ENCODE measurements around the gene HSPA12B. TPM values are rescaled to one million over a fixed set of nuclear protein-coding genes. Genes with fewer than 3 reads are reported as not detected.

HSPA12B gene
- polyA plus RNA-seq, 1 donor from 2014 or later, result not detected

DNA sequence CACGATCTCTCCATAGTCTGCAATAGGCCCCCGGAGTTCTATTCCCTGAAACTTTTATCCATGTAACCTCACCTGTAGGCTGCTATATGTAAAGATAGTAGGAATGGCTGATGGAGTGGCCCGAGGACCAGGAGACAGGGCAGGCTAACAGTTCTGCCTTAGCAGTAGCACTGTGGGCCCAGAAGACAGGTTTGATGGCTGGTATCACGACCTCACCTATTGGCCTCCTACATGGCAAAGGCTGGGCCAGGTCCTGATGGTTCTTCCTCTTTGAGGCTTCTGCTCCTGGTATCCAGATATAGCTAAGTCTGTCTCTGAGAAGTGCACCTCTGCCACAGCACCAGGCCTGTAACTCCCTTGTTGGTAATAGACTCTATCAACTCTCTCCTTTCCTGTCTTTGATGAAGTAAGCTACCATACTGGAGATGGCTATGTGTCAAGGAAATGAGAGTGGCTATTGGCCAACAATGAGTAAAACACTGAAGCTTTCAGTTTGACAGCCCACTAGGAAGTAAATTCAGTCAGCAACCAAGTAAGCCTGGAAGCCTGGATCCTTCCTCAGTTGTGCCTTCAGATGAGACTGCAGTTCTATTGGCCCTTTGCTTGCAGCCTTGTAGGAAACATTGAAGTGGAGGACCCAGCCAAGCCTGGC lies 43.1 kb downstream of the HSPA12B start:
- Histone ChIP-seq H4K20me1 (ENCODE audit: insufficient read depth) (no peaks in the 10 kb centered on the region), H3K27me3 (ENCODE audit: insufficient read depth, low read depth, low read length) (peaks cover 34% of the 10 kb centered on the region), H3K9me3 (ENCODE audit: low read length) (no peaks in the 10 kb centered on the region), H3F3A (ENCODE audit: insufficient read depth, low read length, poor library complexity, severe bottlenecking) (no peaks in the 10 kb centered on the region), H3K36me3 (ENCODE audit: insufficient read depth, low read length) (no peaks in the 10 kb centered on the region), H3K27ac (ENCODE audit: low read length) (no peak overlapping the region), H3K9me2 (ENCODE audit: insufficient read depth, low read length) (no peaks in the 10 kb centered on the region), H3K4me2 (ENCODE audit: low read length) (no peak overlapping the region), H3K9ac (ENCODE audit: low read length) (no peak overlapping the region), H3K4me3 (ENCODE audit: low read length) (no peak overlapping the region), H2AFZ (ENCODE audit: low read depth, low read length) (no peak overlapping the region), H3K79me2 (replicated peaks; ENCODE audit: insufficient read depth, low read length) (no peaks in the 10 kb centered on the region)
- TF ChIP-seq MXI1 (conservative IDR thresholded peaks at IDR 0.05; ENCODE audit: poor library complexity, severe bottlenecking) (no peak), POLR2AphosphoS5 (IDR thresholded peaks at IDR 0.05) (no peak), RAD21 (conservative IDR thresholded peaks at IDR 0.05) (no peak), SMC3 (conservative IDR thresholded peaks at IDR 0.05; ENCODE audit: poor library complexity) (no peak), EP300 (conservative IDR thresholded peaks at IDR 0.05; ENCODE audit: poor library complexity, severe bottlenecking) (no peak), EZH2 (IDR thresholded peaks at IDR 0.05; ENCODE audit: borderline replicate concordance, insufficient read depth, low read length, poor library complexity, severe bottlenecking) (no peak), TAF1 (IDR thresholded peaks at IDR 0.05; ENCODE audit: low read depth) (no peak)
- TF ChIP-seq, protein P1, sequence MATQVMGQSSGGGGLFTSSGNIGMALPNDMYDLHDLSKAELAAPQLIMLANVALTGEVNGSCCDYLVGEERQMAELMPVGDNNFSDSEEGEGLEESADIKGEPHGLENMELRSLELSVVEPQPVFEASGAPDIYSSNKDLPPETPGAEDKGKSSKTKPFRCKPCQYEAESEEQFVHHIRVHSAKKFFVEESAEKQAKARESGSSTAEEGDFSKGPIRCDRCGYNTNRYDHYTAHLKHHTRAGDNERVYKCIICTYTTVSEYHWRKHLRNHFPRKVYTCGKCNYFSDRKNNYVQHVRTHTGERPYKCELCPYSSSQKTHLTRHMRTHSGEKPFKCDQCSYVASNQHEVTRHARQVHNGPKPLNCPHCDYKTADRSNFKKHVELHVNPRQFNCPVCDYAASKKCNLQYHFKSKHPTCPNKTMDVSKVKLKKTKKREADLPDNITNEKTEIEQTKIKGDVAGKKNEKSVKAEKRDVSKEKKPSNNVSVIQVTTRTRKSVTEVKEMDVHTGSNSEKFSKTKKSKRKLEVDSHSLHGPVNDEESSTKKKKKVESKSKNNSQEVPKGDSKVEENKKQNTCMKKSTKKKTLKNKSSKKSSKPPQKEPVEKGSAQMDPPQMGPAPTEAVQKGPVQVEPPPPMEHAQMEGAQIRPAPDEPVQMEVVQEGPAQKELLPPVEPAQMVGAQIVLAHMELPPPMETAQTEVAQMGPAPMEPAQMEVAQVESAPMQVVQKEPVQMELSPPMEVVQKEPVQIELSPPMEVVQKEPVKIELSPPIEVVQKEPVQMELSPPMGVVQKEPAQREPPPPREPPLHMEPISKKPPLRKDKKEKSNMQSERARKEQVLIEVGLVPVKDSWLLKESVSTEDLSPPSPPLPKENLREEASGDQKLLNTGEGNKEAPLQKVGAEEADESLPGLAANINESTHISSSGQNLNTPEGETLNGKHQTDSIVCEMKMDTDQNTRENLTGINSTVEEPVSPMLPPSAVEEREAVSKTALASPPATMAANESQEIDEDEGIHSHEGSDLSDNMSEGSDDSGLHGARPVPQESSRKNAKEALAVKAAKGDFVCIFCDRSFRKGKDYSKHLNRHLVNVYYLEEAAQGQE (IDR thresholded peaks at IDR 0.05; ENCODE audit: borderline replicate concordance), result no peak
- TF ChIP-seq, protein P2, sequence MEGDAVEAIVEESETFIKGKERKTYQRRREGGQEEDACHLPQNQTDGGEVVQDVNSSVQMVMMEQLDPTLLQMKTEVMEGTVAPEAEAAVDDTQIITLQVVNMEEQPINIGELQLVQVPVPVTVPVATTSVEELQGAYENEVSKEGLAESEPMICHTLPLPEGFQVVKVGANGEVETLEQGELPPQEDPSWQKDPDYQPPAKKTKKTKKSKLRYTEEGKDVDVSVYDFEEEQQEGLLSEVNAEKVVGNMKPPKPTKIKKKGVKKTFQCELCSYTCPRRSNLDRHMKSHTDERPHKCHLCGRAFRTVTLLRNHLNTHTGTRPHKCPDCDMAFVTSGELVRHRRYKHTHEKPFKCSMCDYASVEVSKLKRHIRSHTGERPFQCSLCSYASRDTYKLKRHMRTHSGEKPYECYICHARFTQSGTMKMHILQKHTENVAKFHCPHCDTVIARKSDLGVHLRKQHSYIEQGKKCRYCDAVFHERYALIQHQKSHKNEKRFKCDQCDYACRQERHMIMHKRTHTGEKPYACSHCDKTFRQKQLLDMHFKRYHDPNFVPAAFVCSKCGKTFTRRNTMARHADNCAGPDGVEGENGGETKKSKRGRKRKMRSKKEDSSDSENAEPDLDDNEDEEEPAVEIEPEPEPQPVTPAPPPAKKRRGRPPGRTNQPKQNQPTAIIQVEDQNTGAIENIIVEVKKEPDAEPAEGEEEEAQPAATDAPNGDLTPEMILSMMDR (IDR thresholded peaks at IDR 0.05; ENCODE audit: poor library complexity, severe bottlenecking), result no peak

DNA sequence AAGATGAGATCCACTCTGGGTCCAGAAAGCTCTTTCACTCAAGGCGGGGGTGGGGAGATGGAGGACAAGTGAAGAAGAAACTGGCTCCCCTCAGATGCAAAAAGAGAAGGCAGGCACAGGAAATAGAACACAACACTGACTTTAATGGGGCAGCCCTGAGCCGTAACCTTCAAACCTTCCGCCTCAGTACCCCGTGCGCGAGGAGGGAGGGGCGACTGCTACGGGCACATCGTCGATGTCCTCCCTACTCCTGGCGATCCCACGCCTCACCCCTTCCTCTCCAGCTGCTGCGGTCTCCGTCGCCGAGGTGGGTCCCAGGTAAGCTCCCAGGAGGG lies 44.9 kb downstream of the HSPA12B start:
- Histone ChIP-seq H3K79me2 (replicated peaks; ENCODE audit: insufficient read depth, low read length) (no peaks in the 10 kb centered on the region), H3K27me3 (ENCODE audit: insufficient read depth, low read depth, low read length) (peaks cover 34% of the 10 kb centered on the region), H3K27ac (ENCODE audit: low read length) (no peak overlapping the region), H3K36me3 (ENCODE audit: insufficient read depth, low read length) (no peaks in the 10 kb centered on the region), H3K4me3 (ENCODE audit: low read length) (peak overlapping the region; percentile 56), H3K4me2 (ENCODE audit: low read length) (no peak overlapping the region), H3K9ac (ENCODE audit: low read length) (peak overlapping the region; percentile 23), H4K20me1 (ENCODE audit: insufficient read depth) (no peaks in the 10 kb centered on the region), H3K9me3 (ENCODE audit: low read length) (no peaks in the 10 kb centered on the region), H2AFZ (ENCODE audit: low read depth, low read length) (no peak overlapping the region), H3K9me2 (ENCODE audit: insufficient read depth, low read length) (no peaks in the 10 kb centered on the region), H3F3A (ENCODE audit: insufficient read depth, low read length, poor library complexity, severe bottlenecking) (no peaks in the 10 kb centered on the region)
- TF ChIP-seq MXI1 (conservative IDR thresholded peaks at IDR 0.05; ENCODE audit: poor library complexity, severe bottlenecking) (no peak), EZH2 (IDR thresholded peaks at IDR 0.05; ENCODE audit: borderline replicate concordance, insufficient read depth, low read length, poor library complexity, severe bottlenecking) (no peak), RAD21 (conservative IDR thresholded peaks at IDR 0.05) (no peak), SMC3 (conservative IDR thresholded peaks at IDR 0.05; ENCODE audit: poor library complexity) (no peak), TAF1 (IDR thresholded peaks at IDR 0.05; ENCODE audit: low read depth) (no peak), POLR2AphosphoS5 (IDR thresholded peaks at IDR 0.05) (no peak)
- TF ChIP-seq, protein P2 (IDR thresholded peaks at IDR 0.05; ENCODE audit: poor library complexity, severe bottlenecking), result no peak
